Stimulated activated CD8-positive, alpha-beta memory T cell treated with anti-CD3 and anti-CD28 coated beads, Interleukin-4, amount 100 ng/mL, for 24 hours (primary cell): ENCODE data around the gene CDC40.
"Not testable (repeated sequence)": the region's sequence is repeated elsewhere in the genome, so short reads cannot be mapped to it uniquely, and the experiment has no call there.

Experiments used
- DNase-seq: peaks from one replicate; pipeline ENCODE4 v3.0.0-alpha.2; 2020; ENCODE audit warnings: low read depth

The CDC40 gene

DNA sequence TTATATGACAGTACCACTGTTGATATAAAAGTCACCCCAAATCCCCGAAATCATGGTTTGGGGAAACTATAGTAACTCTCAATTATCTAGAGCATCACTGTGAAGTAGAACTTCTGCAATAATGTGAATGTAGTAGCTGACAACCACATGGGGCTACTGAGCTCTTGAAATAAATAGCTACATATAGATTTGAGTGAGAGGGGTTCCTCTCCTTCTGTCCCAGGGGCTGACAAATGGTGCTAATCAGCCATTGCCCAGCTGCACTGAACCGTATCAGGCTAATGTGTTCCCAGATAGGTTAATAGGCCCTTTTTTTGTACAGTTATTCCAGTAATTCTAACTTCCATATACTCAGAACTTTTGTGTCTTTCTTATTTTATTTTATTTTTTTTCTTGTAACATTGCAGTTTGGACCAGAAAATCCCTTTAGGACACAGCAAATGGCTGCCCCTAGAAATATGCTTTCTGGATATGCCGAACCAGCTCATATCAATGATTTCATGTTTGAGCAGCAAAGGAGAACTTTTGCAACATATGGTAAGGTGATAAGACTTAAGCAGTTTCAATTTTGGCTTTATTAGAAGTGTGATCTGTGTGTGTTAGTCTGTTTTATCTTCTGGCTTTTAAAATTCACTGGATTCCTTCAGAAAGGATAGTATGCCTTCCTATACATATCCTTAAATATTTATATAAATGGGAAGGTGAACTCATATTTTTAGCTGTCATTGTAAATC, 21.1 kb downstream of the CDC40 start:
- no peak for DNase-seq

DNA sequence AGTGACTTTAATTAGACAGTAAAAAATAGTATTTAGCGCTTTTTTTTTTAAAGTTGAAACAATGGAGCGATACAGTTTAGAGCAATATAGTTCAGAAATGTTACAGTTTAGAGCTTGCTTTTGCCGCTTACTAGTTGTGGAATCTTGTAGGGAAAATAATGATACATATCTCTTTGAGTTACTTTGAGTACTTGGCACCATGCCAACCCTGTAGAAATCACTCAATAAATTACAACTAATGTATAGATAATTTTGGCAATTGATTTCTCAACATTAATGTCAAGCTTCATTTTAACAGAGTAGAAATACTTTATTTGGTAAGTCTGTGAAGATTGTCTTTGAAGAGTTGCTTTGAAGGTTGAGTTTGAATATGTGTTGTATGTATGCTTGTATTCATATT, 27.4 kb downstream of the CDC40 start:
- no peak for DNase-seq

DNA sequence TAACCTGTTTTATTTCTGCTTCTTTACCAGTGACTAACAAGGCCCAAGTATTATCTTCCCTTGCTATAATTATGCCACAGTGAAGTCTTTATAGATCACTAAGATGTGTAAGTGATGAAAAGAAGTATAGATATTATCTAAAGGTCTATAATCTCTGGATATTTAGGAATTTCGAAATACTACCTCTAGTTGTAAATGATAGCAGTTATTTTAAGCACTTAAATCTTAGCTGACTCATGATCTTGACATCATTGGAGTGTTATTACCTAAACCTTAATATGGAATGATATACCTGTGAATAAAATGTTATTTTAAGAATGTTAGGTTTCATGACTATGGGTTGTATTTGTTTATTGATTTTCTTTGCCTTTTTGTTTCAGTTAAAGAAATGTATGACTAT, 31.5 kb downstream of the CDC40 start:
- no peak for DNase-seq

DNA sequence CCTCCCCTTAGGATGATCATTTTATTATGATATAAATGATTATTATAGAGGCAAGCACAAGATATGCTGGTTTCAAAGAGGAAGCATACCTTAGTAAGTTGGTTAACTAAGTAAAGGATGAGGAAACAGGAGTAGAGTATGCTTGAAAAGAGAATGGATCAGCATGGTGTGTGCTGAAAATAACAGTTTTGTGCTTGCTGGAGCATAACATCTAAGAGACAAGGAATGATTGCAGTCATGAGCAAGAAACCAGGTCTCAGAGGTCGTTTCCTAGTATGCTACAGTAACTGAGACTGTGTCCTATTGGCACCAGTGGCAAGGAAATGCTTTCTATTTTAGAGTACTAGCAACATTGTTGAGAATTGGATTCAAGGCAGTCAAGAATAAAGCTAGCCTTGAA, 34.1 kb downstream of the CDC40 start:
- DNase-seq: no peak

DNA sequence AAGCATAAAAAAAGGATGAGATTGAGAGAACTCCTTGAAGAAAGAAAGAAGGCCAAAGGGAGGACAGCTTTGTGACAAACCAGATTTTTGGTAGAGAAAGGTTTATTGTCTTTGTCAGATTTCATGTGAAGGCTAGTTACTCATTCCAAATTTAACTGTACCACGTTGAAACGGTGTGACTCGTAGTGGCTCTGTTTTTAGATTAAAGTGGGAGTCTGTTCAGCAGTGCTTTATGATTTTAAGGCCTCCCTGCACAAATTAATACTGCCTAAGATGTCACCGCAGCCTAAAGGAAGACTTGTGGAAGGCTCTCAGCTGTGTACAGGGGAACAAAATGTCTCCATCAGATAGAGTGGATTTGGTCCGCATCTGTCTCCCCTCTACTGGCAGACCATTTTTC, 35.9 kb downstream of the CDC40 start:
- DNase-seq: no peak

DNA sequence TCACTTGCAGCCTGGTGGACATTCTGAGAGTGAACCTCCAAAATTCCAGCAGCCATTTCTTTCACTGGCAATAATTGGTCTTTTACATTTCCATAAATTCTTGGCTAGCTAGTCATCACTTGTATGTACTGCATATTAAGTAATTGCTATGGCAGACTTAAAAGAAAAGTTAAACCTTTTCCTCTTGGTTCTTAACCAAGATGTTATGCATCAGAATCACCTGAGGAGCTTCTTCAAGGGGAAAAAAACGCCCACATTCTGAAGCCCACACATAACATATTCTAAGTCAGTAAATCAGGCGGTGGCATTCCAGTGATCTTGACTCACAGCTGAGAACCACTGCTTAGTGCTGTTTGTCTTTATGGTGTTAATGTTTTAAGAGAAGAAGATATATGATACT, 37.0 kb downstream of the CDC40 start:
- no peak for DNase-seq

DNA sequence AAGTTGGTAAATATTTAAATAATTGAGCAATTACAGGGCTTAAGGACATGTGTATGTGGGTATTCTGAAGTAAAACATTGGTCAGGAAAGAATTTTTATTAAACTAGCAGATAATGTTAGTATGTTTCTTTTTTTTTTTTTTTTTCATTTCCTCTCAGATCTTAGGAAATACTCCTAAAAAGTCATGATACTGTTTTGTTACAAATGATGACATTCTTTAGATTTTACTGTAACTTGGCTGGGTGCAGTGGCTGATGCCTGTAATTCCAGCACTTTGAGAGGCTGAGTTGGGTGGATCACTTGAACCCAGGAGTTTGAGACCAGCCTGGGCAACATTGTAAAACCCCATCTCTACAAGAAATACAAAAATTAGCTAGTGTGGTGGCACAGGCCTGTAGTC, 41.5 kb downstream of the CDC40 start:
- DNase-seq: no peak

DNA sequence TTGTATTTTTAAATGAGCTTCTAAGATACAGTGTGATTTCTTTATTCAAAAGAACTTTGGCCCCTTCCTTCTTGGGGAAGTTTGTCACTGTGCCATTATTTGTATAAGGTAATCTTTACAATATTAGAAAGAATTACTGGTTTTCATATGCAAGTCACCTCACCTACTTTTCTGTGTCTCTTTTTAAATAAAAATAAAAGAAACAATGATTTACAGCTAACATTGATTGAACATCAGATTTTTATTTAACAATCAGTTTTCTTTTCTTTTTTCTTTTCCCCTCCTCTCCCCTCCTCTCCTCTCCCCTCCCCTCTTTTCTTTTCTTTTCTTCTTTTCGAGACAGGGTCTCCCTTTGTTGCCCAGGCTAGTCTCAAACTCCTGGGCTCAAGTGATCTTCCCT, 46.0 kb downstream of the CDC40 start:
- DNase-seq: no peak

DNA sequence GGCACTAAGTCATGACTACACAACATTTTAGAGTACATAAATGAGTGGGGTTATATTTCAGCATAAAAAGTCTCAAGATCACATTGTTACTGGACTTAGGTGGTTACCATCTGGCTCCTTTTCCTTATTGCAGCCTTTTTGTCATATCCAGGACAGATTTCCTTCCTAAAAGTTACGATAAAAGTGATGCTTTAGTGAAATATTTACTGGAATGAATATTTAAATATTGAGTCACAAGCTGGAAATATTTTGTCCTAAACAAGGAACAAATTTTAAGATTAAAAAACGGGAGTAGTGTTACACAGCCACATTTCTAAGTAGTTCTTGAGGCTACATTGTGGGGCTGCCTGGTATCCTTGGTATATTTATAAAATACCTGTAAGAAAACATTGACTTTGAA, 52.2 kb downstream of the CDC40 start:
- no peak for DNase-seq

DNA sequence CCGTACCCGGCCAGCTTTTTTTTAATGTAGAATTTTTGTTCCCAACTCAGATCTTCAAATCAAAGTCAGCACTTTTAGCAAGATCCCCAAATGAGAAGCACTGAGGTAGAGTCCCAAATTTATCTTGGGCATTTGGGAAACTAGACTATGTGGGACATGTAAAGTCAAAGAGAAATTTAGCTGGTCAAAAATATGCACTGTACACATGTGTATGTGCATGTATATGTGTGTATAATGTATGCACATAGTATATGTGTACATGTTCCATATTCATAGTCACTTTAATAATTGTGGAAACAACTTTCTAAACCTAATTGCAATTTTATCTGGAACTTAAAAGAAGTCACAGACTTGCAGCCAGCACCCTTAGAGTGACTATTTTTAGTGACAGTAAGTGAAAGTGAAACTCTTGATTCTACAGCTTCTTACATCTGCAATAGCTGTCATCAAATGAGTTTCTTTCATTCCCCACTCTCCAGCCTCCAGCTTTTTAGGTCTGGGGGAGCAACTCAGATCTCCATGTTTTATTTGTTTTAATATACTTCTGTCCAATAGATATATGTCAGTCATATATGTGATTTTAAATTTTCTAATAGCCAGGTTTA, 53.6 kb downstream of the CDC40 start:
- no peak for DNase-seq

DNA sequence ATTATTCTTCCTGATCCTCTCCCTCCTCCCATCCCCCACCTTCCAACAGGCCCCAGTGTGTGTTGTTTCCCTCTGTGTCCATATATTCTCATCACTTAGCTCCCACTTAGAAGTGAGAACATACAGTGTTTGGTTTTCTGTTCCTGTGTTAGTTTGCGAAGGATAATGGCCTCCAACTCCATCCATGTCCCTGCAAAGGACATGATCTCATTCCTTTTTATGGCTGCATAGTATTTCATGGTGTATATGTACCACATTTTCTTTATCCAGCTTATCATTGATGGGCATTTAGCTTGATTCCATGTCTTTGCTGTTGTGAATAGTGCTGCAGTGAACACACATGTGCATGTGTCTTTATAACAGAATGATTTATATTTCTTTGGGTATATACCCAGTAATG, 55.8 kb downstream of the CDC40 start:
- not testable (repeated sequence) for DNase-seq

DNA sequence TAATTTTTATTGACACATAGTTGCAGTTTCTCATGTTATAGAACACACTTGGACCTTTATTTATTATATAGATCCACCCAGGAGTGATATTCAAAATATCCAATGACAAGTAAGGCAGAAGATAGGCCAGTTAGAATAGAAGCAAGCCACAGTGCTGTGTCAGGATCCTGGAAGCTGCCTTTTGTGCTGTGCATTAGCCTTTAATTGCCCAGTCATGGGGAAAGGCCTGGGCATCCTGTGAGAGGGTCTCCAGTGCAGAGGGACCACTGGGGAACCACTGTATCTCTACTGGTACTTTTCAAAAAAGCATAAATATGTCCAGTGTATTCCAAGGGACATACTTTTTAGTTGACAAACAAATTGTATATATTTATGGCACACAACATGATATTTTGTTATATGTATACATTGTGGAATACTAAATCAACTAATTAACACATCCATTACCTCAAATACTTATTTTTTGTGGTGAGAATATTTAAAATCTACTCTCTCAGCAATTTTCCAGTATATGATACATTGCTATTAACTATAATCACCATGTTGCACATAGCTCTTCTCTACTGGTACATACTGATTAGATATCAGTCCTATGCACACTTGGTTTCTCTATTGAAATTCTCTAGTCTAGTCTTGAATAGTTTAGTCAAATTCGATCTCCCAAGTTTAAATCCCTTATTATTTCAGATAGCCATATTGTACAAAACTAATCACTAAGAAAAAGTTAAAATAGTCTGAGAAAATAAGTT, 59.5 kb downstream of the CDC40 start:
- DNase-seq: no peak

DNA sequence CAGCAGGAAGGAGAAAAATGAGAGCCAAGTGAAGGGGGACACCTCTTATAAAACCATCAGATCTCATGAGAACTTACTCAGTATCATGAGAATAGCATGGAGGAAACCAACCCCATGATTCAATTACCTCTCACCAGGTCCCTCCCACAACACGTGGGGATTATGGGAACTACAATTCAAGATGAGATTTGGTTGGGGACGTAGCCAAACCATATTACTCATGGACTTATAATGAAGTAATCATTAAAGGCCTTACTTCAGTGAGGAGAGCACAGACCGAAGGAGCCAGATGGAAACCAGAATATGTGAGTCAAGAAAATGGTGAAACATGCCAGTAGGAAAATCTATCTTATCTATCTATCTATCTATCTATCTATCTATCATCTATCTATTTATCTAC, 64.4 kb downstream of the CDC40 start:
- not testable (repeated sequence) for DNase-seq

DNA sequence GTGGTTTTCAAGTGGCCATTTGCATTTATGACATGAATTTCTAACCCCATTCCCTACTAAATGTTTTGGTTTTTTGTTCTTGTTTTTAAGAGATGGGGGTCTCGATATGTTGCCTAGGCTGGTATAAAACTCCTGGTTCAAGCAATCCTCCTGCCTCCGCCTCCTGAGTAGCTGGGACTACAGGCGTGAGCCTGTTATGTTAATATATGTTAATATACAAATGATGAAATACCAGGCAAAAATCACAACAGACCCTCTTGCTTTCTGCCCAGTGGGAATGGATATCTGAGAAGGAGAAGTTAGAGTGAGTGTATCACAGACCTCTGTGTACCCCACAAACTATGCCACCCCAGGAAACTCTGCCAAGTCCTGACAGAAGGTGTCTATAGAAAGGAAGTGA, 66.2 kb downstream of the CDC40 start:
- no peak for DNase-seq

DNA sequence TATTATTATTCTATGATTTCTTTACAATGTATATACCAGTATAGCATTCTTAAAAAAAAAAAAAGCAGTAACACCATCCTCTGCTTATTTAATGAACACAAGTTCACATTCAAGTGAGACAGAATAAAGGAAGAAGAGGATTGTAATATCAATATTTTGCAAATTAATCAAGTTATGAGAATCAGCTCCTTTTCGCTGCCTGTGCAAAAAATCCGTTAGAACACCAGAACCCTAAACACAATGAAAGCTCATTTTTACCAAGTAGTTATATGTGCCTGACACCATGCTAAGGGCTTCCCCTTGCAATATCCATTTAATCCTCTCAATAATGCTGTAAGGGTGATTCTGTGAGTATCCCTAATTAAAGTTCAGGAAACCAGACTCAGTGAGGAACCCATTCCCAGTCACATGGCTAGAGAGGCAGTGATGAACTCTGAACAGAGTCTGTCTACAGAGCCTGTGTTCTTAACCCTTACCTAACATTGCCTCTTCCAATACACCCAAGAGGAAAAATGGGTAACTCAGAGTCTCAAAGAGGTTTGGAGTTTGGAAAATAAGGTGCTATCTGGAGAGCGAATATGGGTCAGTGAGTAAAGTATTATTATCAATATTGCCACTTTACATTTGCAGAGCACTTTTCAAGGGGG, 66.8 kb downstream of the CDC40 start:
- DNase-seq: no peak

DNA sequence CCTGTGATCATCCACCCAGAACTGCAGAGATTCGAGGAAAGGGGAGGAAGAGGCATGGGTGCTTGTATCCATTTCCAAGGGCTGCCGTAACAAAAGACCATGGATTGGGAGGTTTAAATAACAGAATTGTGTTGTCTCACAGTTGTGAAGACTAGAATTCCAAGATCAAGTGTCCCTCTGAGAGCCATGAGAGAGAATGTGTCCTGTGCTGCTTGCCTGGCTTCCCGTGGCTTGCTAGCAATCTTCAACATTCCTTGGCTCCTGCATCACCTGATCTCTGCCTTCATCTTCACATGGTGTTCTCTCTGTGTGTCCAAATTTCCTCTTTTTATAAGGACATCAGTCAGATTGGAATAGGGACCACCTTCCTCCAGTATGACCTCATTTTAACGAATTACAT, 69.8 kb downstream of the CDC40 start:
- no peak for DNase-seq

DNA sequence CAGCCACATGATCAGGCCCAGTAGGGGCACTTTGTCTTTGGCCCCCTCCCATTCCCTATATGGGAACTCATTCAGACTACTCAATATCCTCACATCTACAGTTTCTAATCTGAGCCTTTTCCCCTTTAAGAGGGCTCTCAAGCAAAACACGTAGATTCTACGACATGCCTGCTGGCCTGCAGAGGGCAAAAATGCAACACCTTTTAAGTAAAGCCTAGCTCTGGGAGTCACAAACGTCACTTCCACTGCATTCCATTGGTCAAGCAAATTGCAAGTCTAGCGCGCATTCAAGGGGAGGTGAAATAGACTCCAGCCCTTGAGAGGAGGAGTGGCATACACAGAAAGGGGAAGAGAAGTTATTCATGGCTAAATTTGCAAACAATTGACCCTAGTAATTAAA, 70.6 kb downstream of the CDC40 start:
- no peak for DNase-seq

DNA sequence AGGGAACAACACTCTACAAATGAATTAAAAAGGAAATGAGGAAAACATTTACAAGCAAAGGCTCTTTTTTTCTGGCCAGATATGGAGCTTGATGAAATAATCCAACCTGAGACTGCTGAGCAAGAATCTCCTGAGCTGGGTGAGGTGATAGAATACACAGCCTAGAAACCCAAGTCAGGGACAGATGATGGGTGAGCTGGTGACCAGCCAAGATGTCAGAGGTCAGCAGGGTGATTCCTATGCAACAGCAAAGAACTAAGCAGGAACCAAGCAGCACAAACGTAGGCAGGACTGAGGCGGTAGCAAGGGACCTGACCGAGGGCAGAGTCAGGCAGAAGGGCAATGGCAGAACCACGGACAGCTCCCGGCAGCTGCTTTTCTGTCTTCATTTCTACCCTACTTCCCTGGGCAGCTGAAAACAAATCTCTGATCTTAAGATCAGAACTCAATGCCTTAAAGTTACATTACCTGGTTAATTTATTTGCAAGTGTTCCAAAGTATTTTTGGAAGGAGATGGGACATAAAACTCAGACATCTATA, 75.1 kb downstream of the CDC40 start:
- DNase-seq: no peak

DNA sequence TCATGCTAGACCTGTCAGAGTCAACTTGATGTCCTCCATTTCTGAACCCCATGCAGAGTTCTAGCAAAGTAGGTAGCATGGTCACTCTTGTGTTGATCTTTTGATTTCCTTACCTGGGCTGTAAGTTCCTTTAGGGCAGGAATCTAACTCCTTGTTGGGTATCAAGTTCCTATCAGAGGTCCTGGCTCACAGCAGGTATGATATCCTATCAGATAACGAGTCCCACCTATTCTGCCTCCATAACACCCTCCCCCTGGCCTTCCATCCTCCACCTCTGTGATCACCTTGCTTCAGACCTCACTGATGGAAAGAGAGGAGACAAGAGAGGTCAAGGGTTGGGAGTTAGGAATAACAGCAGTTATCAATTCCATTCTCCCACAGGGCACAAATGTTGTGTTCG, 76.1 kb downstream of the CDC40 start:
- DNase-seq: no peak

DNA sequence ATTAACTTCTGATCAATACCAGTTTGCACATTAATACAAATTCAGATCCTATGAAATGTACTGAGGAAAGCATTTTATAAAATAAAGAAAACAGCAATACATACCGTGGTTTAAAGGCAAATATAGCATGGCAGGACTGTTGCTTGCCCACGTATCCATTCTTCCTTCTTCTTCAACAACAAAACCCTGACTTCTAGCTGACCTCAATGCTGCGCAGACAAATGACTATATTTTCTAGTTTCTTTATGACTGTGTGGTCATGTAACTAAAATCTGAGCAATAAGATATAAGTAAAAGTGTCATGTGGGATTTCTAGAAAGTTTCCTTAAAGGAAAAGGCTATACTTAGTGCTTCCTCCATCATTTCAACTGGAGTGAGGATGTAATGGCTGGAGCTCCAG, 85.0 kb downstream of the CDC40 start:
- no peak for DNase-seq

DNA sequence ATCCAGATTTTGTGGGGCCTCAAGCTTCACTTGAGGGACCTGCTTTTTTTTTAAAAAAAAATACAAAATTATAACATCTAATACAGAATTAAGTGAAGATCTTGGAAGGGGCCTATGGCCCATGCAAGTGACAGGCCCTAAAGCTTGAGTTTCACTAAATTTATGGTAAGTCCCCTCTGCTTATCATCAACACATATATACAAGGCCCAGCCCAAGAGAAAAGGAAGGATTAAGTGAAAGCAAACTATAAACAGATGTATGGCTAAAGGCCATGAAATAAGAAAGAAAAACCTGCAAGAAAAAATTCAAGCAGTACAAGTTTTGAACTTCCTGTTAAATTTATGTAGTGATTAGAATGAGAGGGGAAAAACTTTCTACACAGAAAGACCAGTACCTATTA, 86.8 kb downstream of the CDC40 start:
- DNase-seq: no peak

DNA sequence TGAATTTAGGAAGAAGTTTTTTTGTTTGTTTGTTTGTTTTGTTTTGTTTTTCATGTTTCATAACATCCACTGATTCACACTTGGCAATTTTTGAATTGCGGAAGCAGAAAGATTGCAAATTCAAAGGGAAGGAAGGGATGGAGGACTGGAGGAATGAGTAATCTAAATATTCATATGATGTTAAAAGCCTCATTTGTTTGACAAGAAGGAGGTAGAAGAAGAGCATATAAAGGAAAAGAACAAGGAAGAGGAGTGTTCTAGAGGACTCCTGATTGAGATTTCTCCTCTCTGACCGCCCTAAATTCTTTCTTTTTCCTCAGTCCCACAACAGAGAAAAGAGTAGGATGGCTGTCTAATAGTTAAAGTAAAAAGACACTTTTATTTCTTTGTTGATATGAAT, 89.4 kb downstream of the CDC40 start:
- DNase-seq: no peak

DNA sequence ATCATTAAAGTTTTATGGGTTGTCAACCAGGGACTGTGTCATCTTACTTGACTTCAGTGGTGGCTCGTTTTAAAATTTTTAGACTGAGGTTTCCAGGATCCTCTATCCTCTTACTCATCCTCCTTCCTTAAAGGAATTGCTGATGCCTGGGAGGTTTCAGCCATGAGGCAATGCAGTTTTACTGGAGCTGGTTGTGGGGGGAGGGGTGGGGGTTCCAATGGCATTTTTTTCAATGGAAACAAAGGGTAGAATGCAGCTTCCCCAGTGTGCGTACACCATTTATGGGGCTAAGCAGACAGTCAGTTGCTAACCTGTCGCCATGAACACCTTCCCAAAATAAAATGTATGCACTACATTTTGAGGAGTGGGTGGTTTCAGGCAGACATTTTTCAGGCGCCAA, 89.9 kb downstream of the CDC40 start:
- DNase-seq: no peak
